ENCODE results near the gene C1orf159.

DNA sequence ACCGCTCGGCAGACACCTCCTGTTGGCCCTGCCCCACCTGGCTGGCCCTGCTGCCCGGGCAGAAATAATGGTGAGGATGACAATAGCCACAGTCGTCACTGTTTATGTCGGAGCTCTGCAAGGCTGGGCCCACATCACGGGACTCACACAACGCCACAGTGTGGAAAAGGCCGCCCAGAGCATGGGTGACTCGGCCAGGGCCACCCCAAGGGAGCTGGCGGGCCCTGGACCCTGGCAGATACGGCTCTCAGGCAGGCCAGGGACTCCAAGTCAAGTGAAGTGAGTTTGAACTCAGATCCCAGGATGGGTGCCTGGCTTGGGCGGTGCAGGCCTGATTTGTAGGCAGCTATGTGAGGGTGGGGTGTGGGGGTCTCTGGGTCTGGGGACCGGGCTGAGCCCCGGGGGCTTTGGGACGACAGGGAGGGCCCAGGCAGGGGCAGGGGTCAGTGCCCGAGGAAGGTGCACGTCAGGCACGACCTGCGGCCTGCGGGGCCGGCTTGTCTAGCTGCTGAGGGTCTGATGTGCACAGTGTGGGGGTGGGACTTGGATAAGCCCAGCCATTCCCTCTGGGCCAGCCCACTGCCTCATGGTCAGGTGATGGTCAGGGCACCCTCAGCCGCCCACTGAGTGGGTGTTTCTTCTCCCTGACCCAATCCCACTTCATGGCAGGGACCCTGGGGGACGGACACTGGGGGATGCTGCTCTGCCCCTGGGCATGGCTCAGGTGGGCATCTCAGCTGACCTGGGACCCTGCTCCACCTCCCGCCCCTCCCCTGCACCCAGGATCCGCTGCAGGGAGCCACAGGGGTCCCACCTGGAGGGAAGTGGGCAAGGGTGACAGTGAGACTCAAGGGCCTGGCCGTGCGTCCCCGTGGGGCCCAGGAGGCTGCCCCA is 42.8 kb downstream of the C1orf159 start:
- TF ChIP-seq CTCF (IDR thresholded peaks at IDR 0.05; ENCODE audit: borderline replicate concordance, extremely low read depth, low read length, poor library complexity, severe bottlenecking) (no peak), EZH2 (IDR thresholded peaks at IDR 0.05; ENCODE audit: borderline replicate concordance, low read depth, low read length, severe bottlenecking) (no peak)

Measured in DND-41 (cell line).